GM21367 (cell line): ENCODE results near the gene ATP8B4.
A peak's percentile ranks its signal among the peaks of the same experiment; 100 is the strongest.

Experiments used
- ATAC-seq: cut with Tn5 transposase; IDR thresholded peaks from one replicate; pipeline ENCODE4 v1.9.1; 2021; ENCODE audit not compliant: unreplicated experiment

Gene ATP8B4

DNA sequence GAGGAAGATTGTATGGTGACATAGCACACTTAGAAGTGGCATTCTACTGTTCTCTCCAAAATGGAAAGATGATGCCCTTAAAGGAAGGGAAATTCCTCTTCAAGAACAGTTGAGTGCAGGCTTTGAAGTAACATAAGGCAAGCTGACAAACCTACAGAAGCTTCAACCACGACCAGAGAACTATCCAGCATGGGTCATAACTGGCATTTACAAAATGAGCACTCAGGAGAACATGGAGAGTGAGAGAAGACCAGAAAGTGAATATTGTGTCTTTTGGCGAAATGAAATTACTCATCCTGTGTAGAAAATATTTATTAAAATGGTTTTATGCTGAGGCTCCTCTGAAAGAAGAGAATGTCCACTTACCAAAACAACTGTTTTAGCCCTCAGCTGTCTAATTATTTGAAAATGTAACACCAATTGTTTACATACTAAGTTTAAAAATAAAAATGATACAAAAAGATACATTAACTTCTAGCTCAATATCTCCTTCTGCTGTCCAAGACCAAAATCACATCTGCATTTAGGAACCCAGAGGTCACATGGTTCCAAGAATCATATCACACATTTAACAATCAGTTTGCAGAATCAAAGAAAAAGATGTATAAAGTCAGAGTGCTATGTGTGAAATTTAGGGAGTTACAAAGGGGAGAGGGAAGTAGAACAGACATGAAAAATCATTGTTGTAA is 216.9 kb downstream of the ATP8B4 start:
- ATAC-seq, result no peak

DNA sequence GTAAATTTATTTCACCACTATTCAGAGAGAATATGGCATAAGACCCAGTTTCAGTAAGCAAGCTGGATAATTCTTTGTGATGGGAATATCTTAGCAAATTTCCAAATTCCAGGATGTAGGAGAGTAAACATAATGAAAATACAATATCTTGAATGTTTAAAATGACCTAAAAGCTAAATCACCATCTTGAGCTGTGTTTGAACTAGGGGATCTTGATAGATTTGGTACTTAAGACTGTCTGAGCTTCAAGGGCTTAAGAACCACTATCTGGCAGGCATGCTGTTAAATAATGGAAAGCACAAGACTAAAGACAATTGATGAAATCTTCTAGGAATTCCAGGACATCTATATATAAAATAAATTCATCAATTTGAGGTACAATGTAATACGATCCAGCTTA is 217.7 kb downstream of the ATP8B4 start:
- no peak for ATAC-seq

GRCh38 chr15:49900903-49901235 is 218.2 kb downstream of the ATP8B4 start:
- no peak for ATAC-seq

- ATAC-seq, result no peak
Observed at GRCh38 chr15:49900006-49900902, 218.8 kb downstream of the ATP8B4 start.

GRCh38 chr15:49898575-49899283 is 220.3 kb downstream of the ATP8B4 start:
- no peak for ATAC-seq

GRCh38 chr15:49898097-49898496 is 220.9 kb downstream of the ATP8B4 start:
- no peak for ATAC-seq

- ATAC-seq, result no peak
Observed at GRCh38 chr15:49895347-49896223, 223.4 kb downstream of the ATP8B4 start.

DNA sequence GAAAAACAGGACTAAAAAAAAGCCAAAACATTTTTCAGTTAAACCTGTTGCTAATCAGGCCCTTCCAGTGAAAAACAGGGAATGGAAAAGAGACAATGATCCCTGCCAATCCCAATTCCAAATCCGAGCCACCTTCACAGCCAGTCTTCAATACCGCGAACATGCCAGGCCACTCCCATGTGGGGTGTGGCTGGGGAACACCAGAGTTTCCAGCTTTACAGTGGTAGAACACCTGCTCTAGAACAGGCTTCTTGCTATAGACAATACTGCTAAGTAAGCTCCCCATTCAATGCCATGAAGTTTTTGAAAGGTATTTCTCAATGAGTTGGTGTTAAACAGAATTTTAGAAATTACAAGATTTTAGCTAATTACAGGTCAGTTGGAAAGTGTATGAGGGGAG is 228.3 kb downstream of the ATP8B4 start:
- ATAC-seq, result no peak

DNA sequence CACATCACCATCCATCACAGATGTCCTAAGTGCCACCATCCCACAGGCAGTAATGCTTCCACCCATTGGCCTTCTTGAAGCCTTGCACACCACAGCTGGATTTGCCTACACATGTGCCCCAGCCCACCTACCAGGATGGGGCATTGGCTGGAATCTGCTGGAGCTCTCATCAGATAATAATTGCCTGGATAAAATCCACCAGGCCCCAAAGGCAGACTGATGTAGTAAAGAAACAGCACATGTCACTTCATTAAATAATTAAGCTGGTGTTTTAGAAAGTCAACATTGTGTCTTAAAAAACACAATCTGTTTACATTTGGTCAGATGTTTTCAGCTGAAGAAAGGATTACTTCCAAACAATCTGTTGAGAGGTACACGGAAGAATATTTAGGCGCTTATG is 229.5 kb downstream of the ATP8B4 start:
- ATAC-seq, result no peak

- no peak for ATAC-seq
Observed at GRCh38 chr15:49888734-49889133, 230.3 kb downstream of the ATP8B4 start.

- no peak for ATAC-seq
Observed at GRCh38 chr15:49888323-49888693, 230.7 kb downstream of the ATP8B4 start.

DNA sequence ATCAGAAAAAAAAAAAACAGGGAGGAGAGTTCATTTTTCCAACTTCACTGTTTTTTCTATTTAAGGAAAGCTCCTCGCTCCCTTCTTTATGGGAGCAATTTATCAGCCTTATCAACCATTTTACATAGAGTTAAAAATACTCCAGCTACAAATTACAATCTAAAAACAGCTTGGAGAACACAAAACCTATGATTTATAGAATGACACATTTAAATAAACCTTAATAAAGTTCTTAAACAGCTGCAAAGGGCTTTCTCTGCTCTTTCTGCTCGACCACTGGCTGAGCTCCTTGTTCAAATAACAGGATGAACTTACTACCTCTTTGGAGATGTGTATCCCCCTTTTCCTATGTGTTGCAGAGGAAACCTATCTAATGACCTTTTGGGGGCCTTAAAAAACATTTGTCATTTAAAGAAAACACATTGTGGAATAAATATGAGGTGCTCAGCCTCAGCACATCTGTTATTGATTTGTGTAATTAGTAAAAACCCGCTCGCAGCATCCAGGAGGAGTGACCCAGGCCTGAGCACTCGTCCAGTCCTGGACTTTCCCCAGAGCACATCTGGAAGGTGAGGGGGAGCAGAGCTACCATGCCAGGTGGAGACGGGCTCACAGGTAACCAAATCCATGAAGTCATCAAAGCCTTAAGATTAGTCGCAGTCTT is 231.2 kb downstream of the ATP8B4 start:
- ATAC-seq, result no peak

DNA sequence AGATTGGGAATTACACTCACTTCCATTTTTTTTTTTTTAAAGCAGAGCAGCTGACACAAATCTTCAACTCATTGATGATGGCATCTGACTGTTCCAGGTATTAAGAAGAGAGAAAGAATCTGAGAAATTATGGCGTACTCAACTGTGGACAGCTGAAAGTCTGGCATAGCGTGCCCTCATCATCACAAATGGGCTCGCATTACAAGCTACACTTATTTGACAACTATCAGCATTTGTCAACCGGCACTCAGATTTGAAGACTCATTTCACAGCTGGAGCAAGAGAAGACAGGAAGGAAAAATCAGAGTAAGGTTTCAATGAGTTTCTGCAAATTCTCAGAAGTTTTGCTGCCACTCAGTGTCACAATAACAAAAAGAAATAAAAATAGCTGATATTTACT is 235.9 kb downstream of the ATP8B4 start:
- no peak for ATAC-seq

GRCh38 chr15:49881866-49882265 is 237.2 kb downstream of the ATP8B4 start:
- no peak for ATAC-seq

GRCh38 chr15:49881433-49881832 is 237.6 kb downstream of the ATP8B4 start:
- no peak for ATAC-seq

DNA sequence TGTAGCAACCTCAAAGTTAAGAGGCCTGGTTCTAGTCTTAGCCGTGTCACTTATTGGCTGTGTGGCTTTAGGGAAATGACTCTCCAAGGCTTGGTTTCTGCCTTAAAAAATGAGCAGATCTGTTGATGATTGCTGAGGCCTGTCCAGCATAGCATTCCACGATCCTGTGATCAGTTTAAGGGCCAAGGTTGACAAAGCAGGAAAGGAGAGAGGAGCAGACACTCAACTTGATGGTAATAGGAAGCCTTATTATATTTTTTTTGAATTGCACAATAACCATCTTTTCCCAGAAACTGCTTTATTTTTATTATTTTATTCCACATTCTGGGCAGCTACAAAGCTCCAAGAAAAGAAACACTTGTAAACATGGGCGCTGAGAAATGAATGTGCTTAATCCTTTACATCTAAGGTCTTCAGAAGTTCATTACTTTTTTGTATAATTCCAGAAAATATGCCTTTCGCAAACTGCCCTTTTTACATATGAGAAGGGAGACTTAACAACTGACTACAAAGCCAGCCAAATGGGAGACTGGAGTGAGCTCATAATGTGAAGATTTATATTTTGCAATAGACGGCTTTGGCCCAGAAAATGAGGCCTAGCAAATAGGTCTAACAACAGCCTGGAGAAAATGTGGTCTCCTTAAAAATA is 241.0 kb downstream of the ATP8B4 start:
- no peak for ATAC-seq

DNA sequence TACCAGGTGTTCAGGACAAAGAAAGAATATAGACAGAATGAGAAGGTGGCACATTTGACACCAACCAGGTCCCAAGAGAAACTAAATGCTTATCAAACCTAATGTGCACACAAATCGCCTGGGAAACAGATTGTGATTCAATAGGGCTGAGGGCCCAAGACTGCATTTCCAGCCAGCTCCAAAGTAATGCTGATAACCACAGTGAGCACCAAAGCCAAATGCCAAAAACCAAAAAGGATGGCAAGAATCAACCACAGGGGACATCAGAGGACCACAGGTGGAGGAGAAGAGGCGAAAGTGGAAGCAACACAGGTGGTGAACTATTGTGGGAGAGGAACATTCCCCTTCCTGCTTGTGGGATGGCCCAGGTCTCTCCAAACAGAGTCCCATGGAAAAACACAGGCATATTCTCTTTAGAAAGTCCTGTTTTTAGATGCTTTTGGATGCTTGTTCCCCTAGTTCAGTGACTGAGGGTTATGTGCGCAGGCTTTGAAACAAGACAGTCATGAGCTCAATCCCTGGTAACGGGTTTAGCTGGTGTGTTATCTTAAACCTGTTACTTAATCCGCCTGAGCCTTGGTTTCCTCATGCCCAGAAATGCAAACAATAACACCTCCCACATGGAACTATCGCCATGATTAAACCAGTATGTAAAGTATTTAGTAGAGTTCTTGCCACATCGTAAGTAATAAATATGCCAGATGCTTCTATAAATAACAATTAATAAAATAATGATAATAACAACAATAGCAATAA is 241.7 kb downstream of the ATP8B4 start:
- no peak for ATAC-seq

DNA sequence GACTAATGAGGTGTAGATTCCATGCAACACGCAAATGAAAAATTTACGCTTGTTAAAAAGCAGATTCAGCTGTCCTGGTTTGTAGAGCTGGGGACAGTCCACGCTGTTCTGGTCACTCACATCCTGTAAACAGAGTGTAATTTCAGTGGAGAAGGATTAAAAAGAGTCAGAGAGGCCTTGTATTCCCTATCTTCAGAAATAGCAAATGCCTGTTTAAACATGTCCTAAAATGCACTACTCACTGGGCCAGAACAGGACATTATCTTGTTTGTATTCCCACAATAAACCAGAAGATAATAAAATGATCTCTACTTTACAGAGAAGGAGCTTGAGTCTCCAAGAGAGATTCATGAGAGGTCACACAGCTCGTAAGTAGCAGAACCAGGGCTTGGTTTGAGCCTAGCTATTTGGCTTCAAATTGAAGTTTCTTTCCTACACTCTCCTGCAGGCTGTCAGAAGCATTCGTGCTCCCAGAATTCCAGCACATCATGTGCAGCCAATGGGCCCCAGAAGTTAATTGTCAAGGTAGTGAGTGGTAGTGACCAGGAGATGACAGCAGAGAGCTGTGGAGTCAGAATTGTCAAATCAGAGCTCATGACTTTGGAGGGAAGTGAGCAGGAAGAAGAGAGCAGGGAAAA is 242.5 kb downstream of the ATP8B4 start:
- ATAC-seq, result no peak

GRCh38 chr15:49875392-49875791 is 243.6 kb downstream of the ATP8B4 start:
- ATAC-seq, result peak; percentile 48
